ENCODE results near the gene FAM180A. TPM values are rescaled to one million over a fixed set of nuclear protein-coding genes. Genes with fewer than 3 reads are reported as not detected.

FAM180A gene
- total and polyA plus RNA-seq, 9 of the 15 experiments (the other 6 are each of a cell fraction or from before 2014, with no cell fraction given): not detected

GRCh38 chr7:135798095-135798494 is 49.5 kb upstream of the FAM180A start:
- ATAC-seq: no peak
- H3K9ac ChIP-seq (ENCODE audit: insufficient read depth in 1 of 2, low read depth in 2 of 2, low read length in 2 of 2): no peak overlapping the region
- ChIA-PET CTCF (ENCODE audit: low intra/inter-chr PET ratio) (interaction anchor here (0.7 kb wide), 1 partner anchor 18 kb away, joined by 5 read pairs; no protein-coding TSS in a partner anchor), POLR2A (interaction anchor here (0.7 to 1.1 kb wide), 2 partner anchors 134 to 258 kb away, joined by 3 to 4 read pairs; no protein-coding TSS in a partner anchor)
- no peaks in the 10 kb centered on the region for H3K9me3 ChIP-seq (replicated peaks; ENCODE audit: control insufficient read depth, insufficient read depth, low read depth, low read length)
- H3K36me3 ChIP-seq (ENCODE audit: control insufficient read depth, insufficient read depth, low read length): no peaks in the 10 kb centered on the region
- no peak overlapping the region for H3K4me3 ChIP-seq
- intact Hi-C loops (cut with micrococcal nuclease): no loop called here
- 2% methylated on average over 4 of the region's 4 CpGs for WGBS (ENCODE audit: insufficient coverage, low coverage, missing lambda C conversion rate)
- H3K27me3 ChIP-seq (ENCODE audit: control insufficient read depth in 2 of 2, insufficient read depth in 2 of 2, low read length in 2 of 2): peaks cover 19 to 36% of the 10 kb centered on the region in 2 experiments; a peak in 4 of 5 replicates
- H3K4me1 ChIP-seq (replicated peaks in 1 of 2; ENCODE audit: control insufficient read depth in 2 of 2, insufficient read depth in 2 of 2, low read length in 2 of 2): peaks cover 5 to 7% of the 10 kb centered on the region in 2 experiments; a peak in 3 of 5 replicates
- H4K20me1 ChIP-seq (replicated peaks; ENCODE audit: control insufficient read depth, insufficient read depth, low read length): no peaks in the 10 kb centered on the region
- H3K79me2 ChIP-seq (ENCODE audit: control insufficient read depth, insufficient read depth, low read length): no peaks in the 10 kb centered on the region
- H3K9me1 ChIP-seq (ENCODE audit: control insufficient read depth, insufficient read depth, low read length): no peaks in the 10 kb centered on the region
- H3K27ac ChIP-seq (ENCODE audit: extremely low read depth, low read depth, low read length): no peak overlapping the region
- BruUV-seq (replicated peaks): no TSS peak
- TF ChIP-seq E2F5 (CRISPR knock-in tag; IDR thresholded peaks at IDR 0.05) (no peak), NCOA1 (IDR thresholded peaks at IDR 0.05; ENCODE audit: low read depth) (no peak), TEAD4 (IDR thresholded peaks at IDR 0.05; ENCODE audit: low read length) (no peak), TEAD4 (CRISPR knock-in tag; IDR thresholded peaks at IDR 0.05; ENCODE audit: borderline replicate concordance) (no peak), EP400 (IDR thresholded peaks at IDR 0.05) (no peak), E2F1 (CRISPR knock-in tag; IDR thresholded peaks at IDR 0.05) (no peak), HEY1 (CRISPR knock-in tag; IDR thresholded peaks at IDR 0.05; ENCODE audit: borderline replicate concordance) (no peak), ZNF431 (CRISPR knock-in tag; IDR thresholded peaks at IDR 0.05) (no peak)
- TF ChIP-seq, protein P1, sequence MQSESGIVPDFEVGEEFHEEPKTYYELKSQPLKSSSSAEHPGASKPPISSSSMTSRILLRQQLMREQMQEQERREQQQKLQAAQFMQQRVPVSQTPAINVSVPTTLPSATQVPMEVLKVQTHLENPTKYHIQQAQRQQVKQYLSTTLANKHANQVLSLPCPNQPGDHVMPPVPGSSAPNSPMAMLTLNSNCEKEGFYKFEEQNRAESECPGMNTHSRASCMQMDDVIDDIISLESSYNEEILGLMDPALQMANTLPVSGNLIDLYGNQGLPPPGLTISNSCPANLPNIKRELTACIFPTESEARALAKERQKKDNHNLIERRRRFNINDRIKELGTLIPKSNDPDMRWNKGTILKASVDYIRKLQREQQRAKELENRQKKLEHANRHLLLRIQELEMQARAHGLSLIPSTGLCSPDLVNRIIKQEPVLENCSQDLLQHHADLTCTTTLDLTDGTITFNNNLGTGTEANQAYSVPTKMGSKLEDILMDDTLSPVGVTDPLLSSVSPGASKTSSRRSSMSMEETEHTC (IDR thresholded peaks at IDR 0.05): no peak
- TF ChIP-seq, protein P2, sequence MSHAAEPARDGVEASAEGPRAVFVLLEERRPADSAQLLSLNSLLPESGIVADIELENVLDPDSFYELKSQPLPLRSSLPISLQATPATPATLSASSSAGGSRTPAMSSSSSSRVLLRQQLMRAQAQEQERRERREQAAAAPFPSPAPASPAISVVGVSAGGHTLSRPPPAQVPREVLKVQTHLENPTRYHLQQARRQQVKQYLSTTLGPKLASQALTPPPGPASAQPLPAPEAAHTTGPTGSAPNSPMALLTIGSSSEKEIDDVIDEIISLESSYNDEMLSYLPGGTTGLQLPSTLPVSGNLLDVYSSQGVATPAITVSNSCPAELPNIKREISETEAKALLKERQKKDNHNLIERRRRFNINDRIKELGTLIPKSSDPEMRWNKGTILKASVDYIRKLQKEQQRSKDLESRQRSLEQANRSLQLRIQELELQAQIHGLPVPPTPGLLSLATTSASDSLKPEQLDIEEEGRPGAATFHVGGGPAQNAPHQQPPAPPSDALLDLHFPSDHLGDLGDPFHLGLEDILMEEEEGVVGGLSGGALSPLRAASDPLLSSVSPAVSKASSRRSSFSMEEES (CRISPR knock-in tag; IDR thresholded peaks at IDR 0.05): no peak
- no peak for DNase-seq (ENCODE audit: extremely low read depth in 1 of 4, low spot score in 3 of 4)
- H2AFZ ChIP-seq (ENCODE audit: low read depth, low read length): no peak overlapping the region
- no peak for FAIRE-seq
- H3K4me2 ChIP-seq (ENCODE audit: insufficient read depth, low read length): no peak overlapping the region
- in situ Hi-C loops (cut with MboI): loop anchor here (5.0 kb wide), 1 partner anchor 516 kb away; no protein-coding TSS in a partner anchor

All from K562 (cell line).